Measurements from ENCODE around the gene SP9. TPM values are rescaled to one million over a fixed set of nuclear protein-coding genes. Genes with fewer than 3 reads are reported as not detected.

Gene SP9
- polyA plus RNA-seq, 1 donor: not detected

DNA sequence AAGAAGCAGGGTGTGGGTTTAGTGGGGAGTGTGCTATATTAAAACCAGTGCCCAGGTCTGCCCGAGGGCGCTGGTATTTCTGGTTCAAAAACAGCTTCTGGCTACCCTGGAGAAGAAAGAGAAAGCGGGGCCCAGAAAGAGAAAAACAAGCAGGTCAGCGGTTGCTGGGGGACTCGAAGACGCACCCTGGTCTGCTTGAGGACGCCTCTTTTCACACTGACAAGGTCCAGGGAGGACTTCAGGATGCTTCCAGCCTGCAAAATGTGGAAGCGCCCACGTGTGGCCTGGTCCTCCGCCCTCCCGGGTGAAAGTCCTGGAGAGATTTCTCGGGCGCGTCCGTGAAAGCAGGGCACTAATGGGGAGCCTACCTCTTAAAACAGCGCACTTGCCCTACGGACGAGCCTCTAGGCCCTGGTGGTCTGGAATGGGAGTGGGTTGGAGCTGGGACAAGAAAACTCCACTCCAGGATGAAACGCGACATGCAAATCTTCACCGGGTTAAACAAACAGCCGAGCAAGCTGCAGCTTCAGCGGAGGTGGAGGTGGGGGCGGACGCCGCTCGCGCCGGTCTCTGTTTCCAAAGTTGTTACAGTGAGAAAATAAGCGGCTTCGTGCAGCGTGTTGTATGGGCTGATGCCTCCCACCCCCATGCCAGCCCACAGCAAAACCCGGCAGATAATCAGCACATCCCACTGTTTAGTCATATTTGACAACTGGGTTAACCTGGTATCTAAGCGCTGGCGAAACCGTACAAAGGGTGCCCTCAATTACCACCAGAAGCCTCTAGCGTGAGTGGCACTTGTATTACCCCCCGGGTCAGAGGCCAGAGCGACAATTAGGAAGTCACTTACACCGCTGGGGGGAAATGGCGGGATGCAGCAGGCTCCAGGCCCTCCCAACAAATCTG is 1.1 kb upstream of the SP9 start:
- no peak for DNase-seq

DNA sequence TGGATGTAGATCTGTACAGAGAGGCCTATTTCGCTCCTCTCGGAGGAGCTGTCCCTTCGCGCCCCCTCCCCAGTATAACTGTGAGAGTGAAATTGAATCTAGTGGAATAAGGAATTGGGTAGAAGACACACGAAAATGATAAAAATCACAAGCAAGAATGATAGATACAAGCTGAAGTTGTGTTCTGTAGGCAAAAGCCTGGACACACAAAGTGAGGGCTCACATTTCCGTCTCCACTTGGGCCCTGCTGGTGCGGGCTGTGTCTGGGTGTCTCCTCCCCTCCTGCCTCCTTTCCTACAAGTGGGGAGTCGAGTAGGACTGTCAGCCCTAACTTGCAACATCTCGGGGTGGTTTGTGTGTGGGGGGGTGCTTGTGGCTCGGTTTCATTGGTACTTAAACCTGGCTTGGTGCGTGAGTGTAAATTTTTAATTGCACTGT is 457 bp upstream of the SP9 start:
- DNase-seq: no peak

DNA sequence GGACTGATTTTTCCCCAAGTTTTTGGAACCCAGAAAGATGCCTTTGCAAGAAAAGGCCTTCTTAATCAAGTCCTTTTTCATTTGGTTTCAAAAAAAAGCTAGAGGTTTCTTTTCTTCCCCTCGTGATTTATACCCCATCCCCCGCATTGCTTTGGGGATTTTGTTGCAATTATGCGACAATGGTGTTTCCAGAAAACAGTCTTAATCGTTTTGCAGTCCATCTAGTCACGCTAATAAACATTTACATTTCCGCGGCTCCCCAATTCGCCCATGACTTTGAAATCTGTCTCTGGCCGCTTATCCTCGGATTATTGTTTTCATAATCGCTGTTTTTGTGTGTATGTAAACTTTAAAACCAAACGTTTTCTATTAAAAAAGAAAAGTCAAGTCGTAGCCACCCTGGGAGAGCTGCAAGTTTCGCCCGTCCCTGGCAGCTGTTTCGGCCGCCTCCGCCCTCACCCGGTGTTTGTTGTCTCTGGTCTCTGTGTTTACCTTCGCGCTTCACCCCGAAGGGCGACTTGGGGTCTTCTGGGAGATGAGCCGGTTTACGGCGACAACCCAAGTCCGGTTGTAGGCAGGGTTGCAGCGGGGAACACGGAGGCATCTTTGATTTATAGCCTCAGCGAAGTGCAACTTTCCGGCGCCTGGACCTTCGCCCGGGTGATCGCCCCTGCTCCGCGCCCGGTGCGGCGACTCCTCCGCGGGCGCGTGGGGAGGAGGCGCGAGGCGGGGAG is 667 bp downstream of the SP9 start:
- DNase-seq: no peak

DNA sequence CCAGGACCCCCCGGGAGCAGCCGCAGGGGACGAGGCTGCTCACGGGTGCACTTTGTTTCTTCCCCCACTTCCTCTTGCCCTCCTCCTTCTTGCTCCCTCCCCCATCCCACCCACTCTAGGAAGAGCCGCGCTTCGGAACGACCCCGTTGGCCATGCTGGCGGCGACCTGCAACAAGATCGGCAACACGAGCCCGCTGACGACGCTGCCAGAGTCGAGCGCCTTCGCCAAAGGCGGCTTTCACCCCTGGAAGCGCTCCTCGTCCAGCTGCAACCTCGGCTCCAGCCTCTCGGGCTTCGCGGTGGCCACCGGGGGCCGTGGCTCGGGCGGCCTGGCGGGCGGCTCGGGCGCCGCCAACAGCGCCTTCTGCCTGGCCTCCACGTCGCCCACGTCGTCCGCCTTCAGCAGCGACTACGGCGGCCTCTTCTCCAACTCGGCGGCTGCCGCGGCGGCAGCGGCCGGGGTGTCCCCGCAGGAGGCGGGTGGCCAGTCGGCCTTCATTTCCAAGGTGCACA is 1.3 kb downstream of the SP9 start:
- no peak for DNase-seq

DNA sequence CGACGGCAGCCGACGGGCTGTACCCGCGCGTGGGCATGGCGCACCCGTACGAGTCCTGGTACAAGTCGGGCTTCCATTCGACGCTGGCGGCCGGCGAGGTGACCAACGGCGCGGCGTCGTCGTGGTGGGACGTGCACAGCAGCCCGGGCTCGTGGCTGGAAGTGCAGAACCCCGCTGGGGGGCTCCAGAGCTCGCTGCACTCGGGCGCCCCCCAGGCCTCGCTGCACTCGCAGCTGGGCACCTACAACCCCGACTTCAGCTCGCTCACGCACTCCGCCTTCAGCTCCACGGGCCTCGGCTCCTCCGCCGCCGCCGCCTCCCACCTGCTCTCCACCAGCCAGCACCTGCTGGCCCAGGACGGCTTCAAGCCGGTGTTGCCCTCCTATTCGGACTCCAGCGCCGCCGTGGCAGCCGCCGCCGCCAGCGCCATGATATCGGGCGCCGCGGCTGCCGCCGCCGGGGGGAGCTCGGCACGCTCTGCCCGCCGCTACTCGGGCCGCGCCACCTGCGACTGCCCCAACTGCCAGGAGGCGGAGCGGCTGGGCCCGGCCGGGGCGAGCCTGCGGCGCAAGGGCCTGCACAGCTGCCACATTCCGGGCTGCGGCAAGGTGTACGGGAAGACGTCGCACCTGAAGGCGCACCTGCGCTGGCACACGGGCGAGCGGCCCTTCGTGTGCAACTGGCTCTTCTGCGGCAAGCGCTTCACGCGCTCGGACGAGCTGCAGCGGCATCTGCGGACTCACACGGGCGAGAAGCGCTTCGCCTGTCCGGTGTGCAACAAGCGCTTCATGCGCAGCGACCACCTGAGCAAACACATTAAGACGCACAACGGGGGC is 2.0 kb downstream of the SP9 start:
- DNase-seq: peak; percentile 32

DNA sequence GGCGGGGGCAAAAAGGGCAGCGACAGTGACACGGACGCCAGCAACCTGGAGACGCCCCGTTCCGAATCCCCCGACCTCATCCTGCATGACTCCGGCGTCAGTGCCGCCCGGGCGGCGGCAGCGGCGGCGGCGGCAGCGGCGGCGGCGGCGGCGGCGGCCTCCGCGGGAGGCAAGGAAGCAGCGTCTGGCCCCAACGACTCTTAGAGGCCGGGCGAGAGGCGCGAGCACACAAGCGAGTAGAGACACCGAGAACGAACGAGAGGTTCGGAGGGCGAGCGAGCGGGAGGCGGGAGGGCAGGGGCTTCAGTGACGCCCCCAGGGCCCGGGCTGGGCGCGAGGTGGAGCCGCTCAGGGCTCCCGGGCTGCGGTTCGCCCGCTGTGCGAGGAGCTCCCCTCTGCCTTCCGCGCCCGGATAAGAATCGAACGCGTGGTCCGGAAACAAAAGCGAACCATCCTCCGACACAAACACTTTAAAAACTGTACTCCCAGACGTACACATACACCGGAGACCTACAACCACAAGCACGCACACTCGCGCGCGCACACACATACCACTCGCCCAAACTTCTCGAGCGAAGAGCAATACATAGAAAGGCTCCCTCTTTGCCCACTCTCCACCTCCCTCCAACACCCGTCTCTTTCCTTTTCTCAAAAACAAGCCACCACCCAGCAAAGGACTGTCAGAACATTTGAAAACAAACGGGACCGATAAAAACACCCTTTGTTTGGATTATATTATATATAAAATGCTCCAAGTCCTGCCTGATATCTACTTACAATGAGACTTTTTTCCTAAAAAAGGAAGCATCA is 2.8 kb downstream of the SP9 start:
- peak; percentile 36 for DNase-seq

DNA sequence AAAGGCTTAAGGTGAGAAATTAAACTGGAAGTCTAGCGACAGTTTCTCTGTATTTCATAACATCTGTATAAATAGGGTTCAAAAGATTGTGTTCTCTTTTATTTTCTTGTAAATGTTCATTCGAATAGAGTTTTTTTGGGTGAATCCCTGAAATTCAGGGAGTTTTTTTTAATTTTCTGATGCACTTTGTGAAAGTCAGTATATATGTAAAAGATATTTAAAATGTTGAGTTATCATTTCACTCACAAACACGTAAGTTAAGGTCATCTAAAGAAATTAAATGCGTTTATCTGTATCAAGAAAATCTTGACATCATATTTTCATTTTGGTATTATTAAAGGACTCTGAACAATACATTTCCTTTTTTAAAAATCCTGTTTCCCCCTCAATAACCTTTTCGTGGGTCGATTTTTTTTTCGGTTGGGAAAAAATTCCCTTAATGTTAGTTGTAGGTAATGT is 3.4 kb downstream of the SP9 start:
- no peak for DNase-seq

DNA sequence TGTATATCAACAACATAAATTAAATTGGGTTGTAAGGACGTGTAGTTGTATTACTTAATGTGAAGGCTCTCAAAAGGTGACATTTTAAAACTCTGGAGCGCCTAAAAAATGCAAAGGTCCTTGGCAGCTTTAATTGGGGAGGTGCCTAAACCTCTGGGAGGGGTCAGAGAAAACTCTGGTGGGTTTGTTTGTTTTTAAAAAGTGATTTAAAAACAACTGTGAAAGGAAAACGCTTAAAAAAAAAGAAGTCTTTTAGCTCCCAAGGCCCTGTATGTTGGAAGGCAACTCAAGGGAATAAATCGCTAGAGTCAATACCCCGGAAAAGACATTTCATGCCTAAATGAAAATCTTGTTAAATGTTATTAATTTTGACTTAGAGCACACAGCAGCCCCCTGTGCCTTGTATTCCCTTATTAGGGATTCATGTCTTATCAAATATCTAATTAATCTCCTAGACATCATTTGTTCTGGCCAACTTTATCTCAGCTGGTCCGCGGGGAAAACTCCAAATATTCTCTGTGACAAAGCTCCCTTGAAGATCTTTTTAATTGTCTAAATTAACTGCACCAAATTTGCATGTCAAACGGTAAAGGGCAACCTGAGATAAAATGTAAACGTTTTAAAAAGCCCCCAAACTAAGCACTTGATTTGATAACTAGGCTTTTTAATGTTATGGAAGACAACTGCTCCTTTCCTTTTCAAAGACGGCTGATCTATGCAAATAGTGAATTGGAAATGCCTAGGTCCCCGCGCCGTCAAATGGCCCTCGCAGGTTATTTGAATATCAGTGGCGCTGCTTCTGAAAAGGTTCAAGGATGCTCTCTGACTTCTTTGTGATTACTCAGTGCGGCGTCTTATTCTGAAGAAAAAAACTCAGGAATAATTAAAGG is 4.2 kb downstream of the SP9 start:
- DNase-seq: peak; percentile 30

DNA sequence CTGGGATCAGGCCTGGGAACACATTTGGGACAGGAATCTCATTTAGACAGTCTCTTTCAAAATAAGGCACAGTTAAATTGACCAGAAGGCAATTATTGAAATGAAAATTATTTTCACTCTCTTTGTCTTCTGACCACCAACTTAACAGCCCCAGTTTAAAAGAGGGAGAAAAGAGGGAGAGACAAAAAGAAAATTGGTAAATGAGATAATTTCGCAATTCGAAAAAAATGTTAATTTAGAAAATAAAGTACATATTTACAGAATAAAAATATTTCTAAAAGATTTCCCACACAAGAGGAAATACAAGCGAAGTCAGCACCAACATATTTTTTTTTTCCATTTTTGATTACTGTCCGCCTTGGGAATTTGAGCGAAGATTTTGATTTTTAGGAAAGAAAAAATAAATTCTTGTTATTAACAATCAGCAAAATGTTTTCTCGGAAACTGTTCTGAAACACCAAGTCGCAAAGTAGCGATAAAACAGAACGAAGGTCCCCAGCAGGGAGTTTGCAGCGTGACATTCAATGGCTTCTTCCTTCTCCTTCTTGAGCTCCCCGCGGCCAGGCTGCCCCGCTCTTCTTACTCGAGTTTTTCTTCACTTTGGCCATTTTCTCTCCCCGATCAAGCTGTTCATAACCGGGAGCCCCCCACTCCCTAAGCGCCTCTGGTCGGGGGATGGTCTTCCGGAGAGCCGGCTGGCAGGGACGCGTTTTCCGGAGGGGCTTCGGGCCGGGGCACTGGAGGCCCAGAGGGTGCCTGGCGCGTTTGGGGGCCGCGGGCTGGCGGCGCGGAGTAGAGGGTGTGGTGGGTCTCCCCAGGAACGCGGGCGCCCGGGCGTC is 5.0 kb downstream of the SP9 start:
- DNase-seq: peak; percentile 39

DNA sequence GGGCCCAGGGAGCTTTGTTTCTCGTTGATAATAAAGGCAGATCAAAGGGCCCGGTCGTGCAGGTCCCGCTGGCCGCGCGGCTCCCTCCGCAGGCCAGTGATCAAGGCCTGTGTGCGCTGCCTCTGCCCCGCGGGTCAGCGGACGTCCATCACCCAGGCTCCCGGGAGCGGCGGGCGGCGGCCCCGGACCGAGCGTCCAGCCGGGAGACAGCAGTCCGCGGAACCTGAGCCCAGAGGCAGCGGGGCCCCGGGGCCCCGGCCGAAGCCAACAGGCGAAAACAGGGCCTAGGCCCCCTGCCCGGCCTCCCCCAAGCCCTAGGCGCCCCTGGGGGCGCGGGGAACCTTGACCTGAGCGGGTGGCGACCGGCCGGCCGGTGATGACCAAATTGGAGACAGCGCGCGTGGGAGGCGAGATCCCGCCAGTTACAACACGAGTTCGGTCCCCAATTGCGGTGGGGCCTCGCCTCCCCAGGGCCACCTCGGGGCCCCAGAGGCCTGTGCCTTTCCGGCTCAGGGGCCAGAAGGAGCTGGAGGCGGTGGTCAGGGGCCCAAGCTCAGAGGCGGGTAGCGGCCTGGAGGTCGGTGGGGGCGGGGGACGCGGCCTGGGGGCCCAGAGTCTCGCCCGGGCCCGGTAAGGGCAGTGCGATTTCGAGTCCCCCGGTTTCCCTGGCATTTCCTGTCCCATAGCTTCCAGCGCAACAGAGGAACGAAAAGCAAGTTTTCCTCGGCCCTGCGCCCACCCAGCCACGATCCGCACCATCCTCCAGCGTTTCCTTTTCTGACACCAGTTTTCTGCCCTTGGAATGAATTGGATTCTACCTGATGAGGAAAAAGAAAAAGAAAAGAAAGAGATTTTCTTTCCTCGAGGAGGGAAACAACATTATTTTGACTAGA is 5.9 kb downstream of the SP9 start:
- no peak for DNase-seq

DNA sequence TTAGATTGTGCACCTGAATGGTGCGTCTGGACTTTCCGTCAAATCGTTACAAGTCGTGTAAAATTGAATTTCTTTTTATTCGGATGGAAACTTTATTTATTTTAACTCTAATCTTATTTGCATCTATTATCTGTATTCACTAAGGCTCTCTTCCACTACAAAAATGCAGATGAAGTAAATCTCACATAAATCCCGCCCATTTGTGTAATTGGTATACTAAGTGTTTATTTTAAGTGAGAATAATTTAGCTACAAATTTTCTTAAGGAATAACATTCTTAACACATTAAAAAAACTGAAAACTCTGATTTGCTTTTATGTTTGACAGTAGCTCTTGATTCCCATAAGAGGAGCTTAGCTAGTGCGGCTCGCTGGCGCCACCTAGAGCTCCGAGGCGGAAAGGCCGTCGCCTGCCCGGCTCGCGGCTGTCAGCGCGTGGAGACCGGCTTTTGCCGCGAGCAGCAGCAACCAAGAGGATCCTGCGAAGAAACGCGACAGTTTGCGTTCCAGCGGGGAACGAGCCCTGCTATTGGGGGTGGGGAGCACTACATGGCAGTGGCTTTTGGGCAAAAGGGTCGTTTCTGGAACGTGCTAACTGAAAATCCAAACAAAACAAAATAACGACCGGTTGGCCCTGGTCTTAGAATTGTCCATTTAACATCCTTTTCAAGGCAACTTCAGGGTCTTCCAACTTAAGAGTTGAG is 6.7 kb downstream of the SP9 start:
- DNase-seq: peak; percentile 85

DNA sequence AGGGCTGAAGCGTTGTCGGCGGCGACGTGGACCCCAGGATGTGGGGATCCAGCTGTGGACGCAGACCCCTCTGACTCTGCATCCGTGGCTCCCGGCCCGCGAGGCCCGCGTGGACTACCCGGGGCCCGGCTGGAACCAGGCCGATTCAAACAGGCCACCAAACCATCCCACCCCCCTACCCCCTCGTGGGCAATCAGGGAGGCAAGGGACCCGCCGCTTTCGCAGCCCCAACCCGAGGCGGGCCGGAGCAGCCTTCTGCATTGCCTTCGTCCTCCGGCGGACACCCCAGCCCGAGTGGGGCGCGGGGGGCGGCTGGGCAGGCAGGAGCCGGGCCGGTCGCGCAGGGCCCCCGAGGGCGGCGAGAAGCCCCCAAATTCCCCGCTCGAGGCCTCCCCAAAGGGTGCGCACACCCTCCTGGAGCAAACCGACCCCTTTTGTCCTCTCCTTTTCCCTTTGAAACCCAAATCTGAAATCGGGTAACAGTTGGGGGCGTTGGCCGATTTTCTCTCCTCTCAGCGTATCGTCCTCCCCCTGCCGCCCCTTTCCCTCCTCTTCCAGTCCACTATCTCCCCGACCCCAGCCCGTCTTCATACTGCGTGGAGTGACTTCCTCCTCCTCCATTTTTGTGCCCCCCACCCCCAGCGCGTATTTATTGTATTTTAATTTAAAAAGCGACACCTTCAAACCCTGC is 7.4 kb downstream of the SP9 start:
- no peak for DNase-seq

DNA sequence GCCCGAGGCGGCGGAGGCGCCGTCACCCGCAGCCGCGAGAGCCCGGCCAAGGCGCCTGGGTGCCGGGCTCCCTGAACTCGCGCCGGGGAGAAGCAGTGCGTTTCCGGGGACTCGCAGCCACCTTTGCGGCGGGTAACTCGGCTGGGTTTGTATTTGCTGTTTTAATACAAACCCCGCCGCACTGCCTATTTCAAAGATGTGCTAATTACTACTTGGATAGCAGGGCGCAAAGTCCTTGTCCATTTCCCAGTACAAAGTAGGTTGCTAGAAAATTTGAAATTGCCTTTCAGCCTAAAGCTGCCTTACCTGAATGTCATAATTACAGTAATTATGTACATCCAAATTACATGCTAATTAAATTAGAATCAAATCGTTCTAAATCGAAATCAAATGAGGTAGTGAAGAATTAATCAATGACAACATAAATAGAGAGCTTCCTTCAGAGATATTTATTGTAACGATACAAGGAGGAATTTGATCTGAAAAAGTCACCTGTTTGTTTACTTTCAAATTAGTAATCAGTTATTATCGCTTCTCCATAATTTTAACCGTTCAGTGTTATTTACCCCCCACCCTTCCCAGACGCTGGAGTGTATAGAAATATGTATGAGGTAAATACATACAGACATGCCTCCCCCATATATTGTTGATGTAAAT is 8.1 kb downstream of the SP9 start:
- DNase-seq: no peak

DNA sequence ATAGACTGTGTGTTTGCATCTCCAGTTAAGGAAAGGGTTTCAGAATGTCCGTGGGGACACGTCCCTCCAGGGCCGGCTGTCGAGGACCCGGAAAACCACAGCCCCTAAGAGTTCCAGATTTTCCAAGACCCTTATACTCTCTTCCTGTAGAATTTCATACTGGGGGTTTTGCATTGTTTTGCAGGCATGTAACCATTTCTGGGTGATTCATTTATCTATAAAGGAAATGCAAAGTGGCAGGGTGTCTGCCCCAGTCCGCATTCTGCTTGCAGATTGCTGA is 8.5 kb downstream of the SP9 start:
- DNase-seq: no peak

DNA sequence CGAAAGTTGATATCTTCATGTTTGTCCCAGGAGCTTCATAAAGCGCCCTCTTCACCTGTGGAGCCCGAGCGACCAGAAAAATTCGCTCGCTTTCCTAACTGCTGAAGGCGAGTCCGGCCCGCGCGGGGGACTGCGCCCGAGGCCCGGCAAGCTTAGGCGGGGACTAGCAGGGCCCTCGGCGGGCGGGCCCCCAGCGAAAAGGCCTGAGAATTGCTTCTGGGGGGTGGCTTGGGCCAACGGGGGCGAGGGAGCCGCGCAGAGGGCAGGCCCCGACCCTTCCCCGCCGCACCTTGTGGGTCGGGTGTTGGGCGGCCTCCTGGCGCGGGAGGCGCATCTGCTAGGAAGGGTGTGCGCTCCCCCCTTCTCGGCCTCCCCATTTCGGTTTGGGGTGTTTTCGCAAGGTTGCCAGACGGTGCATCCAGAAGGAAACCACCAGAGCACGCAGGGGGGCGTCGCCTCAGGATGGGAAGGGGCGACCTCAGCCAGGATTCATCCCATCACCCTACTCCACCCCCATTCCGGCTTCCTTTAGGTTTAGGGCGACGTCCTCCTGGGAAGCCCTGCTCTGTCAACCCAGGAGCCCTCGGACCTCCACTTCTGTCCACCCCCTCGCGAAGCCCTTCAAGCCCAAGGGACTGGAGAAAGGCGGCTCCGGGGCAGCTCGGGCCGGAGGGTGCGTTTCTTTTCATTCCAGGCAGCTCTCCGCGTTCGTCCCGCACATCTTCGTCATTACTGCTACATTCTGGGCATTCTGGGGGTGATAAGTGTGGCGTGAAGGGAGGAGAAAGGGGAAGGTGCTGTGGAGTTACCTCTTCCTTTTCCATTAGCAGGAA is 9.1 kb downstream of the SP9 start:
- DNase-seq: no peak
